GF-D8 (cell line): Measurements from ENCODE around the gene ILF3.

Source experiments
- DNase-seq: peaks from one replicate; lab custom pipeline; 2025; lab: John Stamatoyannopoulos, UW

ILF3 gene

DNA sequence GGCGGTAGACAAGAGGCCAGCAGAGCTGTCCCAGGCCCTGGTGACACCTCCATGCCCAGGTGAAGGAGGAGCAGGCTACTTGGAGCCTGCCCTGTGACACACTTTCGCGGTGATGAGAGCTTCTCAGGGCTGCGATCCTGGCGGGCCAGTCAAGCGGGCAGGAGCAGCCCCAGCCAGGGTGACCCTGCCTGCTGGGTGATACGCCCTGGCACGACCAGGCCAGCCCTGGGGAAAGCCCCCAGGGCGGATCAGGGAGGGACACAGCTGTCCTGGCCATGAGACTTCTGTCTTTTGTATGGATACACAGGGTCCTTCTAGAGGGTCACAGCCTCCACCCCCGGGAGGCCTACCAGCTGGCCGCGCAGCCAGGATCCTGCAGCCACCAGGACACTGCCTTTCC is 76.8 kb downstream of the ILF3 start:
- no peak for DNase-seq

DNA sequence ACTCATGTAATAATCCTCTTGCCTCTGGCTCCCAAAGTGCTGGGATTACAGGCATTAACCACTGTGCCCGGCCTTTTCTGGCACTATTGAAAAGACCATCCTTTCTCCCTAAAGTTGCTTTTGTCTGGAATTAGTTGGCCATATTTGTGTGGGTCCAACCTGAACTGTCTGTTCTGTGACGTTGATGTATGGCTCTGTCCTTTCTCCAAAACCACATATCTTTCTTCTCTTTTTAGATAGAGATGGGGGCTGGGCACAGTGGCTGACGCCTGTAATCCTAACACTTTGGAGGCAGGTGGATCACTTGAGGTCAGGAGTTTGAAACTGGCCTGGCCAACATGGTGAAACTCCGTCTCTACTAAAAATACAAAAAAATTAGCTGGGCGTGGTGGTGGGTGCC is 81.6 kb downstream of the ILF3 start:
- DNase-seq: no peak

DNA sequence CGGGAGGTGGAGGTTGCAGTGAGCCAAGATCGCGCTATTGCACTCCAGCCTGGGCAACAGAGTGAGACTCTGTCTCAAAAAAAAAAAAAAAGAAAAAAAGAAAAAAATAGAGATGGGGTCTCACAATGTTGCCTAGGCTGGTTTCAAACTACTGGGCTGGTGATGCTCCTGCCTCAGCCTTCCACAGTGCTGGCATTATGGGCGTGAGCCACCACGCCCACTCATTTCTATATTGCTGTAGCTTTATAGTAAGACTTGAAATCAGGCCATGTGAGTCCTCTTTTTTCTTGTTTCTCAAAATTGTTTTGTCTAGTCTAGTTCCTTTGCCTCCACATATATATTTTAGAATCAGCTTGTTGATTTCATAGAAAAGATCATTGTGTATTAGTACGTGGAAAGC is 82.0 kb downstream of the ILF3 start:
- DNase-seq: no peak

DNA sequence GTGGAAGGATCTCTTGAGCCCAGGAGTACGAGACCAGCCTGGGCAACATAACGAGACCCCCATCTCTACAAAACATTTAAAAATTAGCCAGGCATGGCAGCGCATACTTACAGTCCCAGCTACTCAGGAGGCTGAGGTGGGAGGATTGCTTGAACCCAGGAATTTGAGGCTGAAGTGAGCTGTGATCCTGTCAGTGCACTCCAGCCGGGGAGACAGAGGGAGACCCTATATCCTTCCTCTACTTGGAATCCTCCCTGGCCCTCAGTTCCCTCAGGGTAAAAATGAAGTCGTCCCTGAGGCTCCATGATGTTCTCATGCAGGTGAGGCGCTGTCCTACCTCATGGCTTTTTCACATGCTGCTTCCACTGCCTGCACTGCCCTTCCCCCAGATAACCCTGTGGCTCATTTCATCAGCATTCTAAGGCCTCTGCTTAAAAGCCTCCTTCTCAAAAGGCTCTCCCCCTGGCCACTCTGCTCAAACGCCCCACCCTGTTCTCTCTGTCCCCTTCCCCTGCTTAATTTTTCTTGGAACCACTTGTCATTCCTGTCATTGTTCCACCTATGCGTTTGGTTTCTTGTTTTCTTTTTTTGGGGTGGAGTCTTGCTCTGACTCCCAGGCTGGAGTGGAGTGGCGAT is 82.9 kb downstream of the ILF3 start:
- no peak for DNase-seq

DNA sequence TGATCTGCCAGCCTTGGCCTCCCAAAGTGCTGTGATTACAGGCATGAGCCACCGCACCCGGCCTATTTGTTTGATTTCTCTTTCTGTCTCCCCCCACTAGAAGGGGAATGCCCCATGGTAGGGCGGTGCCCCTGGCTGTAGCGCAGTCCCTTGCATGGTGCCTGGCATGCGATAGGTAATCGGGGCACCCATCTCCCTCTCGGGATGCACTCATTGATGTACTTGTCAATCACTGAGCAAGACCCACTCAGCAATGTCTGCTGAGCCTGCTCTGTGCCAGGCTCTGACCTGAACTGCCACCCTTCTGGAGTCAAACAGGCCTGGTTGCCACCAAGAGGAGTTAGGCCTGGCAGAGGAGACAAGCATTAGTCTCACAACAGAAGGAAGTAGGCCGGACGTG is 83.6 kb downstream of the ILF3 start:
- no peak for DNase-seq

DNA sequence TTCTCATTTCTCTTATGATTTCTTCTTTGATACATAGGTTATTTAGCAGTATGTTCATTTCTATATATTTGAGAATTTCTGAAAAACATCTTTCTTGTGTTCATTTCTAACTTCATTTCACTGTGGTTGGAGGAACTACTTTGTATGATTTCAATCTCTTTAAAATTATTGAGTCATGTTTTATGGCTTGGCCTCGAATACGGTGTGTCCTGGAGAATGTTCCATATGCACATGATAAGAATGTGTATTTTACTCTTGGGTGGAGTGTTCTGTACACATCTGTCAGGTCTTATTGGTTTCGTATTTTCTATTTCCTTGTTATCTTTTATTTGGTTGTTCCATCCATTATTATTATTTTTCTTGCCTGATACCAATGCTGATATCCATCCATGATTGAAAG is 86.7 kb downstream of the ILF3 start:
- DNase-seq: no peak
